Neural progenitor cell (in vitro differentiated cells): ENCODE data around the gene MARK3.

Experiments
- EZH2 ChIP-seq: fragments of 200-600 bp; sonication (generic); IDR thresholded peaks from 2 replicates; pipeline ENCODE4 v1.6.1; 2017; ENCODE audit warnings: antibody characterized with exemption, mild to moderate bottlenecking, moderate library complexity
- EZH2phosphoT487 ChIP-seq: fragments of 200-600 bp; sonication (generic); IDR thresholded peaks from 2 replicates; pipeline ENCODE4 v1.6.1; 2017; ENCODE audit warnings: antibody characterized with exemption
- TF ChIP-seq, protein P1 (sequence below): fragments of 200-600 bp; sonication (generic); IDR thresholded peaks from 2 replicates; pipeline ENCODE4 v1.5.1; 2017; ENCODE audit warnings: antibody characterized with exemption, mild to moderate bottlenecking

GRCh38 chr14:103545915-103546651 lies 160.9 kb downstream of the MARK3 start:
- TF ChIP-seq, protein P1, sequence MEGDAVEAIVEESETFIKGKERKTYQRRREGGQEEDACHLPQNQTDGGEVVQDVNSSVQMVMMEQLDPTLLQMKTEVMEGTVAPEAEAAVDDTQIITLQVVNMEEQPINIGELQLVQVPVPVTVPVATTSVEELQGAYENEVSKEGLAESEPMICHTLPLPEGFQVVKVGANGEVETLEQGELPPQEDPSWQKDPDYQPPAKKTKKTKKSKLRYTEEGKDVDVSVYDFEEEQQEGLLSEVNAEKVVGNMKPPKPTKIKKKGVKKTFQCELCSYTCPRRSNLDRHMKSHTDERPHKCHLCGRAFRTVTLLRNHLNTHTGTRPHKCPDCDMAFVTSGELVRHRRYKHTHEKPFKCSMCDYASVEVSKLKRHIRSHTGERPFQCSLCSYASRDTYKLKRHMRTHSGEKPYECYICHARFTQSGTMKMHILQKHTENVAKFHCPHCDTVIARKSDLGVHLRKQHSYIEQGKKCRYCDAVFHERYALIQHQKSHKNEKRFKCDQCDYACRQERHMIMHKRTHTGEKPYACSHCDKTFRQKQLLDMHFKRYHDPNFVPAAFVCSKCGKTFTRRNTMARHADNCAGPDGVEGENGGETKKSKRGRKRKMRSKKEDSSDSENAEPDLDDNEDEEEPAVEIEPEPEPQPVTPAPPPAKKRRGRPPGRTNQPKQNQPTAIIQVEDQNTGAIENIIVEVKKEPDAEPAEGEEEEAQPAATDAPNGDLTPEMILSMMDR = no peak
- TF ChIP-seq EZH2 (no peak), EZH2phosphoT487 (no peak)
